MCF 10A (cell line): ENCODE measurements around the gene ZFYVE21. TPM values are rescaled to one million over a fixed set of nuclear protein-coding genes. Genes with fewer than 3 reads are reported as not detected.

Experiments used
- BruUV-seq: library from RNA; stranded (reverse); fragments of 400-500 nt; replicated peaks from 2 replicates; lab custom pipeline; 2021; lab: Mats Ljungman, UMichigan
- CTCF ChIA-PET: fragments of 300-600 bp; sonication (Branson Sonifier 250); formaldehyde crosslinking; extraction: SDS; loops from one replicate; lab custom pipeline; 2021; ENCODE audit warnings: antibody characterized with exemption, inconsistent platforms; lab: Yijun Ruan, JAX
- POLR2A ChIA-PET: fragments of 300-600, 350-650 bp; sonication (Branson Sonifier 250); formaldehyde crosslinking; extraction: SDS; loops from one replicate; lab custom pipeline; 2020; ENCODE audit warnings: antibody characterized with exemption, inconsistent platforms; lab: Yijun Ruan, JAX
- DNase-seq: peaks from one replicate; pipeline ENCODE4 v3.0.0-alpha.2; 2018; ENCODE audit not compliant: unreplicated experiment
- H3K27ac Mint-ChIP-seq: one replicate; pipeline ENCODE4 v1.8.0; 2022; ENCODE audit warnings: mild to moderate bottlenecking, low read depth, mixed read lengths; ENCODE audit not compliant: unreplicated experiment
- H3K27me3 Mint-ChIP-seq: one replicate; pipeline ENCODE4 v1.8.0; 2022; ENCODE audit warnings: mixed read lengths; ENCODE audit not compliant: insufficient read depth, unreplicated experiment
- H3K36me3 Mint-ChIP-seq: one replicate; pipeline ENCODE4 v1.8.0; 2022; ENCODE audit warnings: mild to moderate bottlenecking, moderate library complexity, mixed read lengths; ENCODE audit not compliant: insufficient read depth, unreplicated experiment
- H3K4me1 Mint-ChIP-seq: one replicate; pipeline ENCODE4 v1.8.0; 2022; ENCODE audit warnings: mixed read lengths; ENCODE audit not compliant: insufficient read depth, unreplicated experiment
- H3K4me3 Mint-ChIP-seq: one replicate; pipeline ENCODE4 v1.8.0; 2022; ENCODE audit warnings: mild to moderate bottlenecking, moderate library complexity, mixed read lengths; ENCODE audit not compliant: unreplicated experiment
- H3K9me3 Mint-ChIP-seq: one replicate; pipeline ENCODE4 v1.8.0; 2022; ENCODE audit warnings: mixed read lengths; ENCODE audit not compliant: unreplicated experiment
- CTCF ChIP-seq: fragments of 200-600 bp; IDR thresholded peaks from one replicate; pipeline ENCODE4 v1.8.0; 2022; ENCODE audit warnings: antibody characterized with exemption, mild to moderate bottlenecking; ENCODE audit not compliant: unreplicated experiment
- intact Hi-C: fragments of 100-400 bp; cut with micrococcal nuclease; formaldehyde crosslinking; loops from 2 replicates; pipeline ENCODE4 v1.14.1; 2022
- total RNA-seq: library from RNA; stranded (reverse); gene quantifications from 2 replicates; pipeline ENCODE4 v1.2.3, GENCODE V29; 2022

Gene ZFYVE21
- total RNA-seq, 1 experiment from 2014 or later, result 35.5 TPM

DNA sequence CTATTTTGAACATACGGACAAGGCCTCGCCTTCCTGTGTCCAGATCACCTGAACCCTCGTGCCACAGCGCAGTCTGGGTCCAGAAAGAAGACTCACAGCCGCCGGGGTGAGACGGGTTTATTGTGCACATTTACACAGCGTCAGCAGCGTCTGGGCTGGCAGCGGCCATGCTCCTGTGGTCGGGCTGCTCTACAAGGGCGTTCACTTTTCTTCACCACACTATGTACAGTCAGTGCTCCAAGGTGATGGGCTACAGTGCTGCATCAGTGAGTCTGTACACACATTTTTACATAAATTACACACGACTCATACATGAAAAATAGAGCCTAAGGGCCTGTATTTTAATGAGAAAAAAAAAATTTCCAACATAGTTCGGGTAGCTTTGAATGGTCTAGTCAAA is 18.0 kb downstream of the ZFYVE21 start:
- CTCF ChIA-PET, result interaction anchor here (0.6 to 0.8 kb wide), 3 partner anchors 9 to 163 kb away, joined by 3 to 4 read pairs (median 3); no protein-coding TSS in a partner anchor
- intact Hi-C loops, result no loop called here
- Mint-ChIP-seq H3K27me3 (no peaks in the 10 kb centered on the region), H3K4me3 (no peak overlapping the region), H3K36me3 (peaks cover 60% of the 10 kb centered on the region), H3K9me3 (no peaks in the 10 kb centered on the region), H3K4me1 (no peaks in the 10 kb centered on the region), H3K27ac (no peak overlapping the region)
- POLR2A ChIA-PET, result interaction anchor here (1.2 kb wide), 1 partner anchor 11 kb away, joined by 6 read pairs; no protein-coding TSS in a partner anchor
- BruUV-seq, result no TSS peak
- DNase-seq, result no peak
- TF ChIP-seq CTCF, result no peak

- peaks cover 54% of the 10 kb centered on the region for H3K36me3 Mint-ChIP-seq
- no peaks in the 10 kb centered on the region for H3K9me3 Mint-ChIP-seq
- BruUV-seq, result no TSS peak
- no peaks in the 10 kb centered on the region for H3K27me3 Mint-ChIP-seq
- no peak for DNase-seq
- no peak overlapping the region for H3K4me3 Mint-ChIP-seq
- POLR2A ChIA-PET, result interaction anchor here (1.2 kb wide), 1 partner anchor 12 kb away, joined by 6 read pairs; no protein-coding TSS in a partner anchor
- H3K27ac Mint-ChIP-seq, result no peak overlapping the region
- H3K4me1 Mint-ChIP-seq, result no peaks in the 10 kb centered on the region
- TF ChIP-seq CTCF, result no peak
- intact Hi-C loops, result no loop called here
- CTCF ChIA-PET, result interaction anchor here (0.6 to 0.8 kb wide), 4 partner anchors 9 to 163 kb away, joined by 3 to 4 read pairs (median 3); no protein-coding TSS in a partner anchor
Observed at GRCh38 chr14:103734081-103734888, 18.7 kb downstream of the ZFYVE21 start.

GRCh38 chr14:103735022-103735421 is 19.4 kb downstream of the ZFYVE21 start:
- no peaks in the 10 kb centered on the region for H3K4me1 Mint-ChIP-seq
- no TSS peak for BruUV-seq
- H3K27me3 Mint-ChIP-seq, result no peaks in the 10 kb centered on the region
- no peak overlapping the region for H3K4me3 Mint-ChIP-seq
- DNase-seq, result no peak
- ChIA-PET CTCF (interaction anchor here (0.7 kb wide), 1 partner anchor 121 kb away, joined by 3 read pairs; no protein-coding TSS in a partner anchor), POLR2A (no interaction called here)
- peaks cover 57% of the 10 kb centered on the region for H3K36me3 Mint-ChIP-seq
- no peak for TF ChIP-seq CTCF
- no peaks in the 10 kb centered on the region for H3K9me3 Mint-ChIP-seq
- no peak overlapping the region for H3K27ac Mint-ChIP-seq
- intact Hi-C loops, result no loop called here

DNA sequence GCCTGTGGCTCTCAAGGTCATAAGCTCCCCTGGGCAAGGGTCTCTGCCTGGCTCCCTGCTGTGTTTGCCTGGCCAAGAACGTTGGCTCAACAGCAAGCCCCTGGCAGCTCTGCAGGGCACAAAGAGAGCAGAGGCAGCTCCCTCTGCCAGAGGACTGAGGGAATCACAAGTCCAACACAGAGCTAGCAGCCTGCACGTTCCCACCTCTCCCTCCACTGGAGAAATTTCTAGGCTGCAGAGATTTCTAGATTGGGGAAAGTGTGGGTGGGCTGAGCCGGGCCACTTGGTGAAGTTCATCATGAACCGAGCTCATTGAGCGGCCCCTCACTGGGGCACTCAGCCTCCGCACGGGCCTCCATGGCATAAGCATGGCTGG is 19.8 kb downstream of the ZFYVE21 start:
- Mint-ChIP-seq H3K4me1 (no peaks in the 10 kb centered on the region), H3K4me3 (no peak overlapping the region), H3K36me3 (peaks cover 61% of the 10 kb centered on the region), H3K9me3 (no peaks in the 10 kb centered on the region), H3K27me3 (no peaks in the 10 kb centered on the region), H3K27ac (no peak overlapping the region)
- ChIA-PET CTCF (no interaction called here), POLR2A (no interaction called here)
- DNase-seq, result no peak
- intact Hi-C loops, result no loop called here
- BruUV-seq, result no TSS peak
- TF ChIP-seq CTCF, result no peak
